ENCODE results near the gene NTM. TPM values are rescaled to one million over a fixed set of nuclear protein-coding genes. Genes with fewer than 3 reads are reported as not detected.

NTM gene
- total RNA-seq, 1 donor from 2014 or later: 4.3 TPM

DNA sequence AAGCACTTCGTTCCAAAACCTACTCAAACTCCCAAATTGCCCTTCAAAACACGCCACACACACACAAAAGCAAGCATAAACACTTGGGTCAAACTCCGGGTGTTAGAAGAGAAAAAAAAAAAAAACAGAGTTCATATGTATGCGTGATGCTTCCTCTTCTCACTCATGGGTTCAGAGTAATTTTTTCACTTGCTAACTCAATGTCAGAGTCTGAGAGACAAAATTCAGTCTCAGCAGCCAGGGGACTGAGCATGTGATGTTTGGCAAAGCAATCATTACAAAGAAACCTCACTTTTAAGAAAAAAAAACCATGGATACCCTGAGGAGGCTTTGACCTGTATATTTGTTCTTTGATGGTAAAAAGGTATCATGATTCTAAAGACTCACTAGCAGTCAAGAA, 461.7 kb downstream of the NTM start:
- Mint-ChIP-seq H3K4me1 (ENCODE audit: low read depth) (no peaks in the 10 kb centered on the region), H3K36me3 (ENCODE audit: insufficient read depth) (no peaks in the 10 kb centered on the region), H3K27ac (no peak overlapping the region), H3K4me3 (ENCODE audit: low read depth) (no peak overlapping the region), H3K27me3 (no peaks in the 10 kb centered on the region), H3K9me3 (ENCODE audit: low read depth) (no peaks in the 10 kb centered on the region)
- TF ChIP-seq CTCF (IDR thresholded peaks at IDR 0.05; ENCODE audit: unreplicated experiment): no peak
- DNase-seq (ENCODE audit: low spot score, unreplicated experiment): no peak

DNA sequence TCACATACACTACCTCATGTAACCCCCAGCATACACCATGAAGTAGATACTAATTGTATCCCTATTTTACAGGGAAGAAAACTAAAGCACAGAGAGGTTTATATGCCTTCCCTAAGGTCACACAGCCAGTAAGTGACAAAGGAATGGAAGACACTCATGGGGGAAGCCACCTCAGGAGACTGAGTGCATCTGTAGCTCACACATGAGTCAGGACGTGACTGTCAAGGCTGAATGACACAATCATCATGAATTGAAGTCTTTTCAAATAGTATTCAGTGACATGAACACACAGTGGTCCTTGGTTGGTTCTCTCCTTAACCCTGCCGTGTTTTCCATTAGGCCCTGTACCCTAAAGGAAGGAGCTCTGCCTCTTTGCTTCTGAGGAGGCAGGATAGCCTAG, 463.0 kb downstream of the NTM start:
- Mint-ChIP-seq H3K4me3 (ENCODE audit: low read depth) (no peak overlapping the region), H3K27ac (no peak overlapping the region), H3K36me3 (ENCODE audit: insufficient read depth) (no peaks in the 10 kb centered on the region), H3K9me3 (ENCODE audit: low read depth) (no peaks in the 10 kb centered on the region), H3K27me3 (no peaks in the 10 kb centered on the region), H3K4me1 (ENCODE audit: low read depth) (no peaks in the 10 kb centered on the region)
- DNase-seq (ENCODE audit: low spot score, unreplicated experiment): no peak
- no peak for TF ChIP-seq CTCF (IDR thresholded peaks at IDR 0.05; ENCODE audit: unreplicated experiment)

- no peaks in the 10 kb centered on the region for H3K36me3 Mint-ChIP-seq (ENCODE audit: insufficient read depth)
- DNase-seq (ENCODE audit: low spot score, unreplicated experiment): no peak
- H3K4me1 Mint-ChIP-seq (ENCODE audit: low read depth): no peaks in the 10 kb centered on the region
- no peaks in the 10 kb centered on the region for H3K9me3 Mint-ChIP-seq (ENCODE audit: low read depth)
- H3K27ac Mint-ChIP-seq: no peak overlapping the region
- no peak for TF ChIP-seq CTCF (IDR thresholded peaks at IDR 0.05; ENCODE audit: unreplicated experiment)
- peaks cover 19% of the 10 kb centered on the region for H3K27me3 Mint-ChIP-seq
- no peak overlapping the region for H3K4me3 Mint-ChIP-seq (ENCODE audit: low read depth)
Measured at GRCh38 chr11:131837562-131837961, 467.1 kb downstream of the NTM start.

GRCh38 chr11:131838016-131838415, 467.6 kb downstream of the NTM start:
- Mint-ChIP-seq H3K4me3 (ENCODE audit: low read depth) (no peak overlapping the region), H3K27me3 (peaks cover 19% of the 10 kb centered on the region), H3K9me3 (ENCODE audit: low read depth) (no peaks in the 10 kb centered on the region), H3K36me3 (ENCODE audit: insufficient read depth) (no peaks in the 10 kb centered on the region), H3K27ac (no peak overlapping the region), H3K4me1 (ENCODE audit: low read depth) (no peaks in the 10 kb centered on the region)
- no peak for TF ChIP-seq CTCF (IDR thresholded peaks at IDR 0.05; ENCODE audit: unreplicated experiment)
- no peak for DNase-seq (ENCODE audit: low spot score, unreplicated experiment)

GRCh38 chr11:131839326-131839725, 468.9 kb downstream of the NTM start:
- H3K27me3 Mint-ChIP-seq: peaks cover 19% of the 10 kb centered on the region
- TF ChIP-seq CTCF (IDR thresholded peaks at IDR 0.05; ENCODE audit: unreplicated experiment): no peak
- DNase-seq (ENCODE audit: low spot score, unreplicated experiment): no peak

More at GRCh38 chr11:131839326-131839725, 468.9 kb downstream of the NTM start:
- Mint-ChIP-seq H3K27ac (no peak overlapping the region), H3K36me3 (ENCODE audit: insufficient read depth) (no peaks in the 10 kb centered on the region), H3K9me3 (ENCODE audit: low read depth) (no peaks in the 10 kb centered on the region), H3K4me3 (ENCODE audit: low read depth) (no peak overlapping the region), H3K4me1 (ENCODE audit: low read depth) (no peaks in the 10 kb centered on the region)
